SKM-1 (cell line): ENCODE data around the gene GBP6.
"Not testable (repeated sequence)": the region's sequence is repeated elsewhere in the genome, so short reads cannot be mapped to it uniquely, and the experiment has no call there.

ENCODE experiments used
- DNase-seq: peaks from one replicate; lab custom pipeline; 2025; ENCODE audit not compliant: unreplicated experiment; lab: John Stamatoyannopoulos, UW

GBP6 gene, protein sequence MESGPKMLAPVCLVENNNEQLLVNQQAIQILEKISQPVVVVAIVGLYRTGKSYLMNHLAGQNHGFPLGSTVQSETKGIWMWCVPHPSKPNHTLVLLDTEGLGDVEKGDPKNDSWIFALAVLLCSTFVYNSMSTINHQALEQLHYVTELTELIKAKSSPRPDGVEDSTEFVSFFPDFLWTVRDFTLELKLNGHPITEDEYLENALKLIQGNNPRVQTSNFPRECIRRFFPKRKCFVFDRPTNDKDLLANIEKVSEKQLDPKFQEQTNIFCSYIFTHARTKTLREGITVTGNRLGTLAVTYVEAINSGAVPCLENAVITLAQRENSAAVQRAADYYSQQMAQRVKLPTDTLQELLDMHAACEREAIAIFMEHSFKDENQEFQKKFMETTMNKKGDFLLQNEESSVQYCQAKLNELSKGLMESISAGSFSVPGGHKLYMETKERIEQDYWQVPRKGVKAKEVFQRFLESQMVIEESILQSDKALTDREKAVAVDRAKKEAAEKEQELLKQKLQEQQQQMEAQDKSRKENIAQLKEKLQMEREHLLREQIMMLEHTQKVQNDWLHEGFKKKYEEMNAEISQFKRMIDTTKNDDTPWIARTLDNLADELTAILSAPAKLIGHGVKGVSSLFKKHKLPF

GRCh38 chr1:89363638-89364536, at the start of gene GBP6:
Gene GBP6 (plus strand): TSS chr1:89364059. CDS start chr1:89368552, 4,493 bp downstream.
- no peak for DNase-seq

- DNase-seq = no peak
These were observed 41.5 kb upstream of the GBP6 start for GRCh38 chr1:89322402-89322801.

DNA sequence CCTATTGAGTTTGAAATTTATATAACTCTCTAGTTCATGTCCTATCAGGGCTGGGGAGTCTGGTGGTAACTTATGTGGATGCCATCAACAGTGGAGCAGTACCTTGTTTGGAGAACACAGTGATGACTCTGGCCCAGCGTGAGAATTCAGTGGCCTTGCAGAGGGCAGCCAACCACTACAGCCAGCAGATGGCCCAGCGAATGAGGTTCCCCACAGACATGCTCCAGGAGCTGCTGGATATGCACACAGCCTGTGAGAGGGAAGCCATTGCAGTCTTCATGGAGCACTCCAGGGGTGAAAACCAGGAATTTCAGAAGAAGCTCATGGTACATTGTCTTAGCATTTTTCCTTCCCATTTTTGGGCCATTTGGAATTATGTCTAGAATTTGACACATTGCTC, 32.0 kb upstream of the GBP6 start:
- DNase-seq = no peak

GRCh38 chr1:89332461-89332860, 31.4 kb upstream of the GBP6 start:
- no peak for DNase-seq

GRCh38 chr1:89335486-89335885, 28.4 kb upstream of the GBP6 start:
- no peak for DNase-seq

GRCh38 chr1:89337903-89338302, 26.0 kb upstream of the GBP6 start:
- DNase-seq = no peak

GRCh38 chr1:89339039-89339438, 24.8 kb upstream of the GBP6 start:
- DNase-seq = no peak

GRCh38 chr1:89345479-89345878, 18.4 kb upstream of the GBP6 start:
- not testable (repeated sequence) for DNase-seq

DNA sequence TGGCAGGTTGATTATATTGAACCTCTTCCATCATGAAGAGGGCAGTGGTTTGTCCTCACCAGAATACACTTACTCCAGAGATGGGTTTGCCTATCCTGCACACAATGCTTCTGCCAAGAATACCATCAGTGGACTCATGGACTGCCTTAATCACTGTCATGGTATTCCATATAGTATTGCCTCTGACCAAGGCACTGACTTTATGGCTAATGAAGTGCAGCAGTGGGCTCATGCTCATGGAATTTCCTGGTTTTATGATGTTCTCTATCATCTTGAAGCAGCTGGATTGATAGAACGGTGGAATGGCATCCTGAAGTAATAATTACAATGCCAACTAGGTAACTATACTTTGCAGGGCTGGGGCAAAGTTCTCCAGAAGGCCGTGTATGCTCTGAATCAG, 16.6 kb upstream of the GBP6 start:
- no peak for DNase-seq

- no peak for DNase-seq
These were observed 13.6 kb upstream of the GBP6 start for GRCh38 chr1:89350298-89350697.

GRCh38 chr1:89351597-89352311, 12.1 kb upstream of the GBP6 start:
- DNase-seq = peak; percentile 92

DNA sequence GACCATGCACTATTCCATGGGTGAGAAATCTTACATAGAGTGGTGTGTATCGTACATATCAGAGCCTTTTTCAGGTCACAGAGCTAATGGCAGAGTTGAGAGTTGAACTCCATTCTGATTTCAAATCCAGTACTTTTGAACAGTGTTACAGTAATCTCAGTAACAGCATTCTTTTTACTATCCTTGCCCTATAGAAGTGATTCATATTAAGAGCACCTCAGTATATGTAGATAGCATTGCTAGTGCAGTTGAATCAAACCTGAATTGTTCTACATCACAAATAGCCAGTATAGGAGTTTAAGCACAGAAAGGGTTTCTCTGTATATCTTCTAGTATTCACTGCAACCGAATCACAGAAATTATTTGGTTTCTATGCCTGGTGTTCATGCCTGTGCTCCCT, 11.4 kb upstream of the GBP6 start:
- no peak for DNase-seq

GRCh38 chr1:89354205-89354604, 9.7 kb upstream of the GBP6 start:
- peak; percentile 33 for DNase-seq

DNA sequence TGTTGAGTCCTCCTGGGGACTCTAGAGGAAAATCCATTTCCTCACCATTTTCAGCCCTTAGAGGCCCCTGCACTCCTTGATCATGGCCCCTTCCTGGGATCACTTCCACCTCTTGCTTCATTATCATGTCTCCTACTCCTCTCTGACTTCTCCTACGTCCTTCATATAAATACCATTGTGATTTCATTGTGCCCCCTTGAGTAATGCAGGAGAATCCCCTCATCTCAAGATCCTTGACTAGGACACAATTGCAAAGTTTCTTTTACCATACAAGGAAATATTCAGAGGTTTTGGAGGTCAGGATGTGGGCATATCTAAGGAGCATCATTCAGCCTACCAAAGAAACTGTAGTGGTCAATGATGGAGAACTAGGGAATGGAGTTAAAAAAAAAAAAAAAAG, 8.8 kb upstream of the GBP6 start:
- DNase-seq = no peak

DNA sequence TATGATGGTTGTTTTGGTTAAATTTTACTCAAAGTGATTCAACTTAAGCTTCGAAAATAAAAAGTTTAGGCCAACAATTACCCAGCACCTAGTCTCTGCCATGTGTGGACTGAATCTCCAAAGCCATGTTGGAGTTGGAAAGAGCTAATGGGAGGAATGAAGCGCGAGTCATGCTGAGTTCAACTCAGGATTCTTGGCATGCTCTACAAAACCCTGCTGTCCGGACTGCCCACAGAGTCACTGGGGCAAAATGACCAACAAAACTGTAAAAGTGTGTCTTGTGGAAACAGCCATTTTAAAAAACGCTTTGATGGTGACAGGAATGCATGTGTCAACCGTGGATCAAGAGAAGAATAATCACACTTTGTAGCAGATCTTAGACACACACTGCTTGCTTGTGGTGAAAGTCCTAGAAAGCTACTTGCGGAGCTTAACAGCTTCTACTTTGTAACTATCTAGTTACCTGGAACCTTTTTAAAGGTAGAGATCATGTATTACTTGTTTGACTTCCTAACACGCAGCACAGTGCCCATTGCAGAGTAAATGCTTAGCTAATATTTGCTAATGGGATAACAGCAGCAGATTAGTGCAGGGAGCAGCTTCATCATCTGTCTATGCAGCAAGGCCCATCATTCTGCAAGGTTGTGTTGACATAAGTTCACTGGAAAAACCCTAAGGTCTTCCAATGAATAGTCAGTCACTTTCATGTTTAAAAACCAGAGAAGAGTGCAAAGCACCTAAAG, 7.0 kb upstream of the GBP6 start:
- no peak for DNase-seq

GRCh38 chr1:89358287-89358893, 5.5 kb upstream of the GBP6 start:
- DNase-seq = peak; percentile 83

DNA sequence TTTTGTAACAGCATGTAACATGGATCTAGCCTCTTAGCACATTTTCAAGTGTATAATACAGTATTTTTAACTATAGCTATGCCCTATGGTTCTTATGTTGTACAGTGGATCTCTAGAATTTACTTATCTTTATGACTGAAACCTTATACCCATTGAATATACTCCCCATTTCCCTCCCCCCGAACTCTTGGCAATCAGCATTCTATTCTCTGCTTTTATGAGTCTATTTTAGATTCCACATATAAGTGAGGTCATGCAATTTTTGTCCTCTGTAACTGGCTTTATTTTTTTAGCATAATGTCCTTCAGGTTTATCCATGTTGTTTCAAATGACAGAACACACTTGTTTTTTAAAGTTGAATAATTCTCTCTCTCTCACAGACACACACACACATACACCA, 3.1 kb upstream of the GBP6 start:
- DNase-seq = no peak

GRCh38 chr1:89361681-89362080, 2.2 kb upstream of the GBP6 start:
- no peak for DNase-seq

DNA sequence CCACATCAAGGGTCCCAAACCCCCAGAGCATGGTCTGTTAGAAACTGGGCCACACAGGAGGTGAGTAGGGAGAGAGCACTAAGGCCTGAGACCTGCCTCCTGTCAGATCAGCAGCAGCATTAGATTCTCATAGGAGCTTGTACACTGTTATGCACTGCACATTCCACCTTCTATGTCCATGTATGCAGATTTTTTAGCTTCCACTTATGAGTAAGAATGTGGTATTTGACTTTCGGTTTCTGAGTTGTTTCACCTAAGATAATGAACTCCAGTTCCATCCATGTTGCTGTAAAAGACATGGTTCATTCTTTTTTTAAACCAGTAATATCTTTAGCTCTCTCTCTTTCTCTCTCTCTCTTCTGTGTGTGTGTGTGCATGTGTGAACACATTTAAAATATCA, 663 bp upstream of the GBP6 start:
- no peak for DNase-seq
